Loucy (cell line): Measurements from ENCODE around the gene MINPP1.
"Not testable (repeated sequence)": the region's sequence is repeated elsewhere in the genome, so short reads cannot be mapped to it uniquely, and the experiment has no call there.

Source experiments
- H2AFZ ChIP-seq: fragments of 200-600 bp; sonication (generic); 2 replicates; pipeline ENCODE4 v1.6.0; 2016; ENCODE audit warnings: antibody characterized with exemption, mild to moderate bottlenecking, low read length, moderate library complexity
- H3F3A ChIP-seq: fragments of 200-600 bp; 2 replicates; pipeline ENCODE4 v1.6.0; 2016; ENCODE audit warnings: antibody characterized with exemption, low read depth, mild to moderate bottlenecking
- H3K27me3 ChIP-seq: fragments of 200-600 bp; sonication (generic); 2 replicates; pipeline ENCODE4 v1.6.1; 2014; ENCODE audit warnings: low read length, mild to moderate bottlenecking; ENCODE audit not compliant: insufficient read depth, poor library complexity, severe bottlenecking
- H3K36me3 ChIP-seq: fragments of 200-600 bp; sonication (generic); 2 replicates; pipeline ENCODE4 v1.6.1; 2016; ENCODE audit warnings: low read length; ENCODE audit not compliant: insufficient read depth
- H3K4me1 ChIP-seq: fragments of 200-600 bp; sonication (generic); 2 replicates; pipeline ENCODE4 v1.5.1; 2014; ENCODE audit warnings: low read length, mild to moderate bottlenecking; ENCODE audit not compliant: insufficient read depth, poor library complexity, severe bottlenecking
- H3K4me2 ChIP-seq: fragments of 200-600 bp; sonication (generic); 2 replicates; pipeline ENCODE4 v1.6.0; 2014; ENCODE audit warnings: antibody characterized with exemption, low read length, low read depth, mild to moderate bottlenecking; ENCODE audit not compliant: poor library complexity, severe bottlenecking
- H3K4me3 ChIP-seq: fragments of 200-600 bp; sonication (generic); 2 replicates; pipeline ENCODE4 v1.5.1; 2014; ENCODE audit warnings: low read length, mild to moderate bottlenecking, mixed read lengths; ENCODE audit not compliant: poor library complexity, severe bottlenecking
- H3K79me2 ChIP-seq: fragments of 200-600 bp; sonication (generic); 2 replicates; pipeline ENCODE4 v1.6.1; 2014; ENCODE audit warnings: low read length; ENCODE audit not compliant: insufficient read depth
- H3K9ac ChIP-seq: fragments of 200-600 bp; sonication (generic); 2 replicates; pipeline ENCODE4 v1.6.0; 2014; ENCODE audit warnings: mild to moderate bottlenecking, low read depth, low read length, moderate library complexity; ENCODE audit not compliant: poor library complexity, severe bottlenecking
- H3K9me2 ChIP-seq: fragments of 200-600 bp; sonication (generic); replicated peaks from 2 replicates; pipeline ENCODE4 v1.6.1; 2016; ENCODE audit warnings: low read depth, low read length, mixed read lengths
- H3K9me3 ChIP-seq: fragments of 200-600 bp; sonication (generic); 2 replicates; pipeline ENCODE4 v1.6.1; 2014; ENCODE audit warnings: mild to moderate bottlenecking, antibody characterized with exemption, low read length, low read depth; ENCODE audit not compliant: insufficient read depth
- H4K20me1 ChIP-seq: fragments of 200-600 bp; sonication (generic); 2 replicates; pipeline ENCODE4 v1.6.0; 2014; ENCODE audit warnings: antibody characterized with exemption, low read length, mild to moderate bottlenecking; ENCODE audit not compliant: insufficient read depth, poor library complexity, severe bottlenecking
- CTCF ChIP-seq: fragments of 200-600 bp; sonication (generic); conservative IDR thresholded peaks from 2 replicates; pipeline ENCODE4 v1.5.1; 2014; ENCODE audit warnings: mild to moderate bottlenecking, antibody characterized with exemption, low read length
- EZH2phosphoT487 ChIP-seq: fragments of 200-600 bp; IDR thresholded peaks from 2 replicates; pipeline ENCODE4 v1.6.1; 2018; ENCODE audit warnings: antibody characterized with exemption, mild to moderate bottlenecking, moderate library complexity, borderline replicate concordance

Gene MINPP1

GRCh38 chr10:87492450-87492849 lies 12.2 kb upstream of the MINPP1 start:
- not testable (repeated sequence) for H3K4me3 ChIP-seq, H3K27me3 ChIP-seq, H3K4me1 ChIP-seq, H3K9me2 ChIP-seq, H3K79me2 ChIP-seq, H3F3A ChIP-seq, H4K20me1 ChIP-seq, H3K36me3 ChIP-seq, H3K9me3 ChIP-seq, H3K9ac ChIP-seq, H3K4me2 ChIP-seq, H2AFZ ChIP-seq

GRCh38 chr10:87495446-87495845 lies 9.2 kb upstream of the MINPP1 start:
- not testable (repeated sequence) for H3K9me2 ChIP-seq, H4K20me1 ChIP-seq, H3K4me1 ChIP-seq, H3K9me3 ChIP-seq, H2AFZ ChIP-seq, H3K4me2 ChIP-seq, H3F3A ChIP-seq, H3K79me2 ChIP-seq, H3K4me3 ChIP-seq, H3K36me3 ChIP-seq, H3K9ac ChIP-seq
- H3K27me3 ChIP-seq: peaks cover 31% of the 10 kb centered on the region

GRCh38 chr10:87497386-87497785 lies 7.3 kb upstream of the MINPP1 start:
- not testable (repeated sequence) for H3K4me3 ChIP-seq, H3K4me2 ChIP-seq, H3K9me3 ChIP-seq, H3K4me1 ChIP-seq, H3F3A ChIP-seq, H3K9me2 ChIP-seq, H4K20me1 ChIP-seq, H3K36me3 ChIP-seq, H2AFZ ChIP-seq, H3K9ac ChIP-seq, H3K79me2 ChIP-seq
- peaks cover 50% of the 10 kb centered on the region for H3K27me3 ChIP-seq

GRCh38 chr10:87498106-87498789 lies 6.4 kb upstream of the MINPP1 start:
- H3K9ac ChIP-seq, H4K20me1 ChIP-seq, H3K79me2 ChIP-seq, H2AFZ ChIP-seq, H3K9me2 ChIP-seq, H3K9me3 ChIP-seq, H3K4me1 ChIP-seq, H3K36me3 ChIP-seq, H3F3A ChIP-seq, H3K4me3 ChIP-seq, H3K4me2 ChIP-seq: not testable (repeated sequence)
- peaks cover 59% of the 10 kb centered on the region for H3K27me3 ChIP-seq

- Histone ChIP-seq H3F3A (no peaks in the 10 kb centered on the region), H3K36me3 (no peaks in the 10 kb centered on the region), H3K27me3 (peaks cover 79% of the 10 kb centered on the region), H3K79me2 (peaks cover 6% of the 10 kb centered on the region), H3K4me1 (peaks cover 5% of the 10 kb centered on the region), H3K9me3 (no peaks in the 10 kb centered on the region), H3K9me2 (no peaks in the 10 kb centered on the region), H3K4me3 (no peak overlapping the region), H3K4me2 (no peak overlapping the region), H3K9ac (no peak overlapping the region), H2AFZ (no peak overlapping the region), H4K20me1 (peaks cover 6% of the 10 kb centered on the region)
- TF ChIP-seq EZH2phosphoT487 (no peak), CTCF (no peak)
Measured at GRCh38 chr10:87500646-87501048, 4.0 kb upstream of the MINPP1 start.
